H9 (cell line): Measurements from ENCODE around the gene DHDH. TPM values are rescaled to one million over a fixed set of nuclear protein-coding genes. Genes with fewer than 3 reads are reported as not detected.

Experiments
- DNase-seq: peaks from one replicate; pipeline ENCODE4 v3.0.0-alpha.2; 2017
- H2AFZ ChIP-seq: one replicate; pipeline ENCODE4 v1.6.1; 2013; ENCODE audit warnings: mild to moderate bottlenecking, low read length, control low read depth, moderate library complexity
- H2AK5ac ChIP-seq: 2 replicates; pipeline ENCODE4 v1.6.1; 2013; ENCODE audit warnings: low read length, control low read depth, mixed read lengths; ENCODE audit not compliant: insufficient read length
- H2BK120ac ChIP-seq: one replicate; pipeline ENCODE4 v1.6.1; 2013; ENCODE audit warnings: low read depth, mild to moderate bottlenecking, low read length, control low read depth, inconsistent platforms; ENCODE audit not compliant: poor library complexity, severe bottlenecking
- H2BK12ac ChIP-seq: 2 replicates; pipeline ENCODE4 v1.6.1; 2013; ENCODE audit warnings: low read length, control low read depth, mixed read lengths, low read depth; ENCODE audit not compliant: insufficient read length
- H2BK15ac ChIP-seq: 2 replicates; pipeline ENCODE4 v1.6.1; 2013; ENCODE audit warnings: low read depth, low read length, control low read depth
- H2BK20ac ChIP-seq: one replicate; pipeline ENCODE4 v1.6.1; 2013; ENCODE audit warnings: low read depth, mild to moderate bottlenecking, low read length, control low read depth, inconsistent platforms; ENCODE audit not compliant: poor library complexity, severe bottlenecking
- H2BK5ac ChIP-seq: 2 replicates; pipeline ENCODE4 v1.6.1; 2013; ENCODE audit warnings: low read length, control low read depth, mixed read lengths; ENCODE audit not compliant: insufficient read length
- H3K14ac ChIP-seq: 2 replicates; pipeline ENCODE4 v1.6.1; 2013; ENCODE audit warnings: low read length, control low read depth; ENCODE audit not compliant: insufficient read depth
- H3K18ac ChIP-seq: 2 replicates; pipeline ENCODE4 v1.6.1; 2013; ENCODE audit warnings: low read depth, mild to moderate bottlenecking, mixed read lengths, low read length, control low read depth; ENCODE audit not compliant: insufficient read length
- H3K23ac ChIP-seq: 2 replicates; pipeline ENCODE4 v1.6.1; 2013; ENCODE audit warnings: low read length, control low read depth, mixed read lengths, low read depth; ENCODE audit not compliant: insufficient read length
- H3K23me2 ChIP-seq: 2 replicates; pipeline ENCODE4 v1.6.1; 2013; ENCODE audit warnings: low read depth, mild to moderate bottlenecking, mixed read lengths, low read length, control low read depth; ENCODE audit not compliant: insufficient read length, poor library complexity, severe bottlenecking
- H3K27ac ChIP-seq: 2 replicates; pipeline ENCODE4 v1.5.1; 2013; ENCODE audit warnings: low read length, control low read depth, mixed read lengths, low read depth; ENCODE audit not compliant: insufficient read length
- H3K27me3 ChIP-seq: 2 replicates; pipeline ENCODE4 v1.6.1; 2013; ENCODE audit warnings: low read length, control low read depth, inconsistent platforms; ENCODE audit not compliant: insufficient read depth
- H3K4ac ChIP-seq: 2 replicates; pipeline ENCODE4 v1.6.1; 2013; ENCODE audit warnings: low read depth, mild to moderate bottlenecking, control low read depth, inconsistent platforms, low read length, moderate library complexity
- H3K4me1 ChIP-seq: 2 replicates; pipeline ENCODE4 v1.6.1; 2013; ENCODE audit warnings: low read length, control low read depth, inconsistent platforms; ENCODE audit not compliant: insufficient read depth
- H3K4me2 ChIP-seq: 2 replicates; pipeline ENCODE4 v1.6.1; 2013; ENCODE audit warnings: low read length, control low read depth, mixed read lengths; ENCODE audit not compliant: insufficient read length, insufficient read depth
- H3K56ac ChIP-seq: 2 replicates; pipeline ENCODE4 v1.6.1; 2013; ENCODE audit warnings: low read depth, mild to moderate bottlenecking, mixed read lengths, low read length, control low read depth; ENCODE audit not compliant: insufficient read length
- H3K79me1 ChIP-seq: 2 replicates; pipeline ENCODE4 v1.6.1; 2013; ENCODE audit warnings: low read depth, mild to moderate bottlenecking, moderate library complexity, low read length, control low read depth, inconsistent platforms; ENCODE audit not compliant: insufficient read depth, poor library complexity, severe bottlenecking
- H3K79me2 ChIP-seq: 2 replicates; pipeline ENCODE4 v1.6.1; 2013; ENCODE audit warnings: low read length, control low read depth, inconsistent platforms; ENCODE audit not compliant: insufficient read depth
- H3K9ac ChIP-seq: 2 replicates; pipeline ENCODE4 v1.6.1; 2013; ENCODE audit warnings: low read length, control low read depth, mixed read lengths; ENCODE audit not compliant: insufficient read length; ENCODE audit errors: extremely low read depth
- H3K9me3 ChIP-seq: one replicate; pipeline ENCODE4 v1.6.1; 2013; ENCODE audit warnings: low read depth, low read length, inconsistent platforms; ENCODE audit not compliant: control insufficient read depth
- H3T11ph ChIP-seq: one replicate; pipeline ENCODE4 v1.6.1; 2013; ENCODE audit warnings: mild to moderate bottlenecking, low read length, control low read depth, inconsistent platforms
- H4K20me1 ChIP-seq: one replicate; pipeline ENCODE4 v1.6.1; 2013; ENCODE audit not compliant: control insufficient read depth, insufficient read length, insufficient read depth
- H4K5ac ChIP-seq: 2 replicates; pipeline ENCODE4 v1.6.1; 2013; ENCODE audit warnings: low read depth, mild to moderate bottlenecking, mixed read lengths, low read length, control low read depth; ENCODE audit not compliant: insufficient read length
- H4K8ac ChIP-seq: replicated peaks from 2 replicates; pipeline ENCODE4 v1.6.1; 2013; ENCODE audit warnings: low read length, control low read depth, mixed read lengths, low read depth; ENCODE audit not compliant: insufficient read length
- H4K91ac ChIP-seq: 2 replicates; pipeline ENCODE4 v1.6.1; 2013; ENCODE audit warnings: low read depth, mild to moderate bottlenecking, moderate library complexity, mixed read lengths, low read length, control low read depth; ENCODE audit not compliant: insufficient read length
- H3K27ac Mint-ChIP-seq, 3 experiments: 2 replicates in 2 of 3; 3 replicates in 1 of 3; pipeline ENCODE4 v1.8.0; 2020 to 2021; ENCODE audit warnings: mixed read lengths in 3 of 3, mild to moderate bottlenecking in 1 of 3, moderate library complexity in 1 of 3
- H3K27me3 Mint-ChIP-seq: 2 replicates; pipeline ENCODE4 v1.8.0; 2021; ENCODE audit warnings: low read depth, mild to moderate bottlenecking, moderate library complexity, mixed read lengths
- H3K36me3 Mint-ChIP-seq, 3 experiments: 2 replicates in 2 of 3; 3 replicates in 1 of 3; pipeline ENCODE4 v1.8.0; 2020 to 2021; ENCODE audit warnings: low read depth in 3 of 3, mixed read lengths in 3 of 3; ENCODE audit not compliant: insufficient read depth in 1 of 3
- H3K4me1 Mint-ChIP-seq, 2 experiments: 2 replicates each; pipeline ENCODE4 v1.8.0; 2020; ENCODE audit warnings: mixed read lengths in 2 of 2
- H3K4me3 Mint-ChIP-seq, 2 experiments: 2 replicates in 1 of 2; 3 replicates in 1 of 2; pipeline ENCODE4 v1.8.0; 2020 to 2021; ENCODE audit warnings: mild to moderate bottlenecking in 2 of 2, mixed read lengths in 2 of 2, moderate library complexity in 1 of 2
- H3K9me3 Mint-ChIP-seq, 2 experiments: 2 replicates in 1 of 2; 3 replicates in 1 of 2; pipeline ENCODE4 v1.8.0; 2020; ENCODE audit warnings: mild to moderate bottlenecking in 2 of 2, mixed read lengths in 2 of 2, moderate library complexity in 1 of 2
- CTCF ChIP-seq: fragments of 200-600 bp; sonication (generic); conservative IDR thresholded peaks from 3 replicates; pipeline ENCODE4 v1.8.0; 2021; ENCODE audit warnings: antibody characterized with exemption, mild to moderate bottlenecking
- WGBS: extraction: QIAGEN DNeasy Blood & Tissue Kit; methylation state at CpG from one replicate; pipeline ENCODE4 v1.1.7; 2013; ENCODE audit warnings: missing lambda C conversion rate, low lambda C conversion rate, mixed read lengths; ENCODE audit not compliant: insufficient read length; ENCODE audit errors: extremely low coverage; 5-methylcytosine and 5-hydroxymethylcytosine counted together
- total RNA-seq: library from RNA; stranded (reverse); gene quantifications from 2 replicates; pipeline ENCODE4 v1.2.1, GENCODE V29; 2021

The DHDH gene
- total RNA-seq, 1 experiment from 2014 or later: 2.0 TPM

GRCh38 chr19:48896191-48896720 lies 37.2 kb upstream of the DHDH start:
- Mint-ChIP-seq H3K4me1 (peaks cover 8 to 37% of the 10 kb centered on the region in 2 experiments), H3K27me3 (peaks cover 2% of the 10 kb centered on the region; the same call in 1 of the 2 replicates), H3K4me3 (peak overlapping the region; percentile 41 to 77), H3K27ac (peak overlapping the region in 2 of 3 experiments; percentile 48 to 66; a peak in 2 of 7 replicates), H3K36me3 (peaks cover 0 to 3% (median 1%) of the 10 kb centered on the region in 3 experiments; a peak in 2 of 7 replicates), H3K9me3 (no peaks in the 10 kb centered on the region)
- peak; percentile 94 for DNase-seq
- Histone ChIP-seq H2BK5ac (no peak overlapping the region), H2AK5ac (no peak overlapping the region), H2BK20ac (no peak overlapping the region), H4K5ac (no peak overlapping the region), H3T11ph (no peak overlapping the region), H2BK15ac (no peak overlapping the region), H3K23ac (no peak overlapping the region), H3K4me1 (no peaks in the 10 kb centered on the region), H3K9me3 (no peaks in the 10 kb centered on the region), H3K27me3 (no peaks in the 10 kb centered on the region), H2BK12ac (no peak overlapping the region), H2BK120ac (no peak overlapping the region), H4K8ac (no peak overlapping the region), H3K14ac (no peak overlapping the region), H3K9ac (no peak overlapping the region), H3K79me1 (no peaks in the 10 kb centered on the region), H3K79me2 (no peaks in the 10 kb centered on the region), H3K18ac (no peak overlapping the region), H4K20me1 (no peaks in the 10 kb centered on the region), H3K23me2 (peaks cover 15% of the 10 kb centered on the region), H3K27ac (no peak overlapping the region), H3K4ac (no peak overlapping the region), H3K56ac (no peak overlapping the region), H2AFZ (no peak overlapping the region), H3K4me2 (peak overlapping the region; percentile 27), H4K91ac (no peak overlapping the region)
- TF ChIP-seq CTCF: no peak
- WGBS: no CpG with 5 or more reads among the region's 25 CpGs
